HG03521 (cell line): Measurements from ENCODE around the gene ACAD8.
"Not testable (repeated sequence)": the region's sequence is repeated elsewhere in the genome, so short reads cannot be mapped to it uniquely, and the experiment has no call there.

ENCODE experiments used
- ATAC-seq: cut with Tn5 transposase; IDR thresholded peaks from one replicate; pipeline ENCODE4 v1.9.1; 2021; ENCODE audit warnings: mild to moderate bottlenecking, moderate library complexity; ENCODE audit not compliant: unreplicated experiment

The ACAD8 gene

GRCh38 chr11:134238956-134239355 lies 14.4 kb upstream of the ACAD8 start:
- ATAC-seq: no peak

GRCh38 chr11:134240592-134240991 lies 12.8 kb upstream of the ACAD8 start:
- no peak for ATAC-seq

GRCh38 chr11:134242376-134242775 lies 11.0 kb upstream of the ACAD8 start:
- ATAC-seq: no peak

- no peak for ATAC-seq
These were observed 9.5 kb upstream of the ACAD8 start for GRCh38 chr11:134243913-134244312.

- ATAC-seq: peak; percentile 76
These were observed 8.8 kb upstream of the ACAD8 start for GRCh38 chr11:134244593-134244992.

GRCh38 chr11:134245434-134245833 lies 7.9 kb upstream of the ACAD8 start:
- no peak for ATAC-seq

GRCh38 chr11:134246100-134246499 lies 7.3 kb upstream of the ACAD8 start:
- no peak for ATAC-seq

- no peak for ATAC-seq
These were observed 6.7 kb upstream of the ACAD8 start for GRCh38 chr11:134246678-134247077.

GRCh38 chr11:134248910-134249480 lies 4.4 kb upstream of the ACAD8 start:
- no peak for ATAC-seq

GRCh38 chr11:134250246-134250645 lies 3.1 kb upstream of the ACAD8 start:
- ATAC-seq: no peak

- no peak for ATAC-seq
These were observed 2.7 kb upstream of the ACAD8 start for GRCh38 chr11:134250675-134251074.

- ATAC-seq: peak; percentile 10
These were observed 801 bp upstream of the ACAD8 start for GRCh38 chr11:134252346-134253187.

GRCh38 chr11:134254433-134255183 lies 1.2 kb downstream of the ACAD8 start:
- no peak for ATAC-seq

- ATAC-seq: not testable (repeated sequence)
These were observed 1.8 kb downstream of the ACAD8 start for GRCh38 chr11:134255184-134255561.

- no peak for ATAC-seq
These were observed 3.7 kb downstream of the ACAD8 start for GRCh38 chr11:134257101-134257500.

- no peak for ATAC-seq
These were observed 5.2 kb downstream of the ACAD8 start for GRCh38 chr11:134258577-134258976.

GRCh38 chr11:134260503-134260902 lies 7.1 kb downstream of the ACAD8 start:
- no peak for ATAC-seq

- no peak for ATAC-seq
These were observed 7.6 kb downstream of the ACAD8 start for GRCh38 chr11:134260983-134261382.

GRCh38 chr11:134261626-134262488 lies 8.5 kb downstream of the ACAD8 start:
- ATAC-seq: no peak

- ATAC-seq: no peak
These were observed 11.8 kb downstream of the ACAD8 start for GRCh38 chr11:134264966-134265764.
